ENCODE measurements around the gene QSER1. TPM values are rescaled to one million over a fixed set of nuclear protein-coding genes. Genes with fewer than 3 reads are reported as not detected.

Gene QSER1
- total and polyA plus RNA-seq, 4 donors, result 2.4 to 12.6 (median 7.1) TPM

GRCh38 chr11:33006010-33006409 lies 113.4 kb downstream of the QSER1 start:
- no peak overlapping the region for H3K9ac ChIP-seq (ENCODE audit: low read depth in 1 of 2, low read length in 2 of 2)
- H3K4me1 ChIP-seq (ENCODE audit: control insufficient read depth in 4 of 4, insufficient read depth in 4 of 4, low read length in 3 of 4), result no peaks in the 10 kb centered on the region
- H3K4me3 ChIP-seq (ENCODE audit: low read depth in 1 of 3, low read length in 3 of 3), result no peak overlapping the region
- no peak overlapping the region for H3K27ac ChIP-seq (ENCODE audit: low read depth in 1 of 2, low read length in 2 of 2)
- no peaks in the 10 kb centered on the region for H3K27me3 ChIP-seq (ENCODE audit: control insufficient read depth in 4 of 4, insufficient read depth in 4 of 4, low read length in 3 of 4)
- no peaks in the 10 kb centered on the region for H3K36me3 ChIP-seq (ENCODE audit: control insufficient read depth in 4 of 4, insufficient read depth in 3 of 4, low read depth in 1 of 4, low read length in 3 of 4)
- TF ChIP-seq NR2F2 (IDR thresholded peaks at IDR 0.05) (no peak), CTCF (IDR thresholded peaks at IDR 0.05; ENCODE audit: low read depth, low read length, missing input control) (no peak), MAX (IDR thresholded peaks at IDR 0.05) (no peak), ATF3 (IDR thresholded peaks at IDR 0.05) (no peak), RAD21 (IDR thresholded peaks at IDR 0.05) (no peak), REST (IDR thresholded peaks at IDR 0.05) (no peak), RXRA (IDR thresholded peaks at IDR 0.05) (no peak), SP1 (IDR thresholded peaks at IDR 0.05) (no peak), FOXA2 (IDR thresholded peaks at IDR 0.05) (no peak), FOXA1 (IDR thresholded peaks at IDR 0.05) (no peak), EGR1 (IDR thresholded peaks at IDR 0.05; ENCODE audit: low read depth in 2 of 2) (no peak), HNF4G (IDR thresholded peaks at IDR 0.05) (no peak), HNF4A (conservative IDR thresholded peaks at IDR 0.05) (no peak), GABPA (IDR thresholded peaks at IDR 0.05 in 1 of 2, conservative IDR thresholded peaks at IDR 0.05 in 1 of 2) (no peak), TAF1 (conservative IDR thresholded peaks at IDR 0.05) (no peak), YY1 (IDR thresholded peaks at IDR 0.05) (no peak)
- H3K9me3 ChIP-seq (ENCODE audit: control insufficient read depth in 4 of 4, low read length in 3 of 4), result no peaks in the 10 kb centered on the region
- DNase-seq (ENCODE audit: low spot score), result no peak

GRCh38 chr11:33013755-33014154 lies 121.1 kb downstream of the QSER1 start:
- no peaks in the 10 kb centered on the region for H3K27me3 ChIP-seq (ENCODE audit: control insufficient read depth in 4 of 4, insufficient read depth in 4 of 4, low read length in 3 of 4)
- H3K27ac ChIP-seq (ENCODE audit: low read depth in 1 of 2, low read length in 2 of 2), result peak overlapping the region; percentile 19 to 43
- DNase-seq (ENCODE audit: low spot score), result no peak
- H3K9ac ChIP-seq (ENCODE audit: low read depth in 1 of 2, low read length in 2 of 2), result no peak overlapping the region
- H3K36me3 ChIP-seq (ENCODE audit: control insufficient read depth in 4 of 4, insufficient read depth in 3 of 4, low read depth in 1 of 4, low read length in 3 of 4), result no peaks in the 10 kb centered on the region
- WGBS, result 21% methylated on average over 1 of the region's 1 CpG
- H3K9me3 ChIP-seq (ENCODE audit: control insufficient read depth in 4 of 4, low read length in 3 of 4), result no peaks in the 10 kb centered on the region
- H3K4me3 ChIP-seq (ENCODE audit: low read depth in 1 of 3, low read length in 3 of 3), result no peak overlapping the region
- H3K4me1 ChIP-seq (ENCODE audit: control insufficient read depth in 4 of 4, insufficient read depth in 4 of 4, low read length in 3 of 4), result peaks cover 5 to 44% (median 22%) of the 10 kb centered on the region in 4 donors
- TF ChIP-seq RXRA (IDR thresholded peaks at IDR 0.05) (peak in 1 of 2 donors; percentile 29), SP1 (IDR thresholded peaks at IDR 0.05) (peak; percentile 5), HNF4A (conservative IDR thresholded peaks at IDR 0.05) (peak; percentile 31 to 49), ATF3 (IDR thresholded peaks at IDR 0.05) (no peak), YY1 (IDR thresholded peaks at IDR 0.05) (peak; percentile 42)

Data from liver (tissue), 9 donors.